HepG2 (cell line): ENCODE measurements around the gene TMEM107. TPM values are rescaled to one million over a fixed set of nuclear protein-coding genes. Genes with fewer than 3 reads are reported as not detected.

Source experiments
- ATAC-seq: fragments of 200-7000 bp; cut with Tn5 transposase; 3 replicates; pipeline ENCODE4 v1.9.1; 2020; ENCODE audit warnings: mild to moderate bottlenecking, moderate library complexity
- BruUV-seq: library from RNA; stranded (reverse); fragments of 400-500 nt; replicated peaks from 2 replicates; lab custom pipeline; 2021; lab: Mats Ljungman, UMichigan
- CTCF ChIA-PET: fragments of 300-600 bp; formaldehyde crosslinking; extraction: SDS; loops from one replicate; lab custom pipeline; 2021; ENCODE audit warnings: low total read pairs, inconsistent platforms, low intra/inter-chr PET ratio; lab: Yijun Ruan, JAX
- POLR2A ChIA-PET: fragments of 350-600 bp; sonication (Branson Sonifier 250); formaldehyde crosslinking; loops from one replicate; lab custom pipeline; 2020; ENCODE audit warnings: antibody characterized with exemption, inconsistent platforms; lab: Yijun Ruan, JAX
- DNase-seq: peaks from one replicate; pipeline ENCODE4 v3.0.0-alpha.2; 2015; ENCODE audit warnings: low spot score
- FAIRE-seq: peaks from 3 replicates; lab custom pipeline; 2011; peaks lifted over from hg19 to GRCh38; lab: Jason Lieb, UNC
- H2AFZ ChIP-seq: one replicate; pipeline ENCODE4 v1.6.1; 2011; ENCODE audit warnings: low read length, inconsistent platforms
- H3K27ac ChIP-seq: fragments of 300-600 bp; 3 replicates; pipeline ENCODE4 v1.8.0; 2011; ENCODE audit warnings: mixed run types, mild to moderate bottlenecking, mixed read lengths, low read length, inconsistent platforms; ENCODE audit not compliant: insufficient read depth; ENCODE audit errors: extremely low read length
- H3K27me3 ChIP-seq, 2 experiments: fragments of 200-600 bp in 1 of 2; 2 replicates in 1 of 2; 3 replicates in 1 of 2; pipeline versions ENCODE4 v1.6.0 to v1.8.0; 2011; ENCODE audit warnings: low read length in 2 of 2, mild to moderate bottlenecking in 2 of 2, moderate library complexity in 2 of 2, inconsistent platforms in 1 of 2; ENCODE audit not compliant: insufficient read depth in 2 of 2, control insufficient read depth in 1 of 2
- H3K36me3 ChIP-seq, 2 experiments: fragments of 200-600 bp in 1 of 2; replicated peaks in 1 of 2; 2 replicates in 1 of 2; 3 replicates in 1 of 2; pipeline versions ENCODE4 v1.5.1 to v1.8.0; 2011; ENCODE audit warnings: low read length in 2 of 2, inconsistent platforms in 1 of 2; ENCODE audit not compliant: insufficient read depth in 2 of 2, control insufficient read depth in 1 of 2
- H3K4me1 ChIP-seq: 2 replicates; pipeline ENCODE4 v1.5.1; 2012; ENCODE audit warnings: low read length, inconsistent platforms; ENCODE audit not compliant: insufficient read depth
- H3K4me2 ChIP-seq: 2 replicates; pipeline ENCODE4 v1.6.0; 2011; ENCODE audit warnings: low read depth, low read length, inconsistent platforms
- H3K4me3 ChIP-seq, 3 experiments: fragments of 200-600 bp in 1 of 3; sonication (generic), shearing (Covaris generic) in 1 of 3; replicated peaks in 1 of 3; 2 replicates each; pipeline ENCODE4 v1.5.1; 2011 to 2016; ENCODE audit warnings: low read length in 3 of 3, inconsistent platforms in 2 of 3, low read depth in 2 of 3, mild to moderate bottlenecking in 2 of 3, control low read depth in 1 of 3, mixed read lengths in 1 of 3; ENCODE audit not compliant: insufficient read depth in 1 of 3
- H3K79me2 ChIP-seq: one replicate; pipeline ENCODE4 v1.6.1; 2011; ENCODE audit warnings: low read length, inconsistent platforms; ENCODE audit not compliant: insufficient read depth
- H3K9ac ChIP-seq: 2 replicates; pipeline ENCODE4 v1.6.0; 2011; ENCODE audit warnings: mild to moderate bottlenecking, low read depth, low read length, inconsistent platforms; ENCODE audit not compliant: insufficient read depth
- H3K9me3 ChIP-seq: 2 replicates; pipeline ENCODE4 v1.5.1; 2012; ENCODE audit warnings: mild to moderate bottlenecking, low read length
- H4K20me1 ChIP-seq: 2 replicates; pipeline ENCODE4 v1.6.0; 2011; ENCODE audit warnings: inconsistent platforms, mild to moderate bottlenecking, low read length, moderate library complexity; ENCODE audit not compliant: insufficient read depth
- CBX5 ChIP-seq: sonication (generic); formaldehyde crosslinking; IDR thresholded peaks from 2 replicates; pipeline ENCODE4 v1.4.0; 2020; ENCODE audit warnings: missing genetic modification reagents, borderline replicate concordance
- EP300 ChIP-seq, 3 experiments: sonication (generic) in 1 of 3; formaldehyde crosslinking in 1 of 3; IDR thresholded peaks; 2 replicates each; pipeline versions ENCODE4 v1.5.1 to v1.6.1; 2011 to 2020; ENCODE audit warnings: low read depth in 2 of 3, low read length in 2 of 3, borderline replicate concordance in 1 of 3, improper control_type of control experiment in 1 of 3, mild to moderate bottlenecking in 1 of 3, missing genetic modification reagents in 1 of 3, moderate library complexity in 1 of 3
- KDM2A ChIP-seq: sonication (generic); formaldehyde crosslinking; IDR thresholded peaks from 2 replicates; pipeline ENCODE4 v1.4.0; 2020; ENCODE audit warnings: low read depth, missing genetic modification reagents, borderline replicate concordance
- ZNF207 ChIP-seq: fragments of 450-650 bp; IDR thresholded peaks from 2 replicates; pipeline ENCODE4 v1.6.1; 2016; ENCODE audit warnings: antibody characterized with exemption, borderline replicate concordance
- ZZZ3 ChIP-seq: sonication (generic); formaldehyde crosslinking; IDR thresholded peaks from 2 replicates; pipeline ENCODE4 v1.4.0; 2020; ENCODE audit warnings: missing genetic modification reagents, mild to moderate bottlenecking, borderline replicate concordance
- WGBS: methylation state at CpG from one replicate; pipeline ENCODE4 v1.1.6; 2017; ENCODE audit warnings: low lambda C conversion rate; 5-methylcytosine and 5-hydroxymethylcytosine counted together
- in situ Hi-C: cut with HindIII; loops from 2 replicates; pipeline ENCODE4 v1.10.0; 2017; ENCODE audit warnings: low pct_unique_long_range_greater_than_20kb; ENCODE audit not compliant: extremely low pct_ligation_motif_present
- intact Hi-C: fragments of 100-400 bp; cut with micrococcal nuclease; formaldehyde crosslinking; loops from one replicate; pipeline ENCODE4 v1.10.0; 2022; ENCODE audit not compliant: unreplicated experiment
- polyA plus RNA-seq, 8 experiments: library from polyadenylated mRNA; depleted of rRNA in 3 of 8; stranded (reverse) in 7 of 8; unstranded in 1 of 8; fragments of >200 nt; fragmentation: Illumina TruSeq in 4 of 8; extraction: Trizol in 4 of 8; gene quantifications; 2 replicates each; pipeline versions ENCODE4 v1.2.1 to v1.2.3, GENCODE V29; 2011 to 2016; ENCODE audit warnings: low read depth in 4 of 8, missing spikeins in 1 of 8, mixed read lengths in 1 of 8; ENCODE audit not compliant: insufficient read depth in 1 of 8
- total RNA-seq, 5 experiments: library from RNA; depleted of rRNA; stranded (reverse); fragments of >200 nt; fragmentation: Illumina TruSeq; extraction: Trizol; gene quantifications; 2 replicates each; pipeline ENCODE4 v1.2.3, GENCODE V29; 2016; ENCODE audit warnings: low read depth in 1 of 5
- TF ChIP-seq, protein P1 (sequence below): IDR thresholded peaks from 2 replicates; pipeline ENCODE4 v1.6.1; 2016; ENCODE audit warnings: low read depth
- TF ChIP-seq, protein P2 (sequence below): sonication (generic); formaldehyde crosslinking; IDR thresholded peaks from 2 replicates; pipeline ENCODE4 v1.4.0; 2020; ENCODE audit warnings: missing genetic modification reagents

TMEM107 gene
- total and polyA plus RNA-seq, 2 of the 13 experiments (the other 11 are each of a cell fraction or from before 2014, with no cell fraction given), result 7.2 to 15.3 TPM

DNA sequence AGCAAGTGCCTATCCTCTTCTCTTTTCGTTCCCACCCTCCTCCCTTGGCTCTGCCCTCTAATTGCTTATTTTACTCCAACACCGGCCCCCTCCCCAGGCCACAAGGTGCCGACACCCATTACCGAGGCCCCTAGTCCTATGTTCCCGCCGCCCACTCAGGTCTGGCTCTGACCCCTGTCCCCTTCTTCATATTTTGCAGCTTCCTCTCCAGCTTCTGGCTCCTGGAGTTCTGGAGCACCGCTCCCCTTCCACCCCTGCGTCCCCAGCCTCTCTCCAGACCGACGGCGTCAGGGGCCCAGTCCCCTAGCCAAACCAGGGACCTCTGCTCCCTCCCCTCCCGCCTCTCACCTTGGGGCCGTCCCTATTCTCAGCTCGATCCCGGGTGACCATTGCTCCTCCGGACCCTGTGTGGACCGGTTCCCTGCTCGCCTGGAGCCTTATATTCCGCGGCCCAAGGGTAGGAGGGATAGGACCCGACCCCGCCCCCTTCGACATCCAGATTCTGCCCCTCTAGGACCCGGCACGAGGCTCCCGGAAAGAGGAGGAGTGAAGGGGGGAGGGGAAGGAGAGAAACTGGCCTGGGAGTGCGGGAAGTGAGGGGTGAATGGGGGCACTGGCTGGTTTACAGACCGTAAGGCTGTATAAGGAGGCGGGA lies 52.4 kb downstream of the TMEM107 start, which contains the start of gene HES7:
HES7 (minus strand) TSS at position 412 of the 655 bp plus-strand sequence; CDS start at position 390, 22 bp downstream.
- ChIA-PET CTCF (no interaction called here), POLR2A (interaction anchor here (1.5 to 2.2 kb wide), 2 partner anchors 49 to 124 kb away, joined by 8 read pairs; partner anchors contain the start of gene CTC1)
- Histone ChIP-seq H3K4me2 (peak within 1 kb of the TSS; percentile 100), H3K9me3 (no peaks in the 10 kb centered on the region), H3K27ac (no peak within 1 kb of the TSS), H2AFZ (no peak within 1 kb of the TSS), H3K79me2 (no peaks in the 10 kb centered on the region), H3K4me1 (peaks cover 55% of the 10 kb centered on the region), H3K27me3 (peaks cover 5 to 39% of the 10 kb centered on the region in 2 experiments), H3K4me3 (peak within 1 kb of the TSS; percentile 48 to 95 (median 68)), H3K36me3 (no peaks in the 10 kb centered on the region), H4K20me1 (peaks cover 13% of the 10 kb centered on the region; the same call in 1 of the 2 replicates), H3K9ac (peak within 1 kb of the TSS; percentile 24; the same call in 1 of the 2 replicates)
- BruUV-seq, result no TSS peak
- in situ Hi-C loops (loop anchor here (5.0 to 10.0 kb wide), 3 partner anchors 33 to 178 kb away; no protein-coding TSS in a partner anchor), intact Hi-C loops (loop anchor here (2.0 kb wide), 1 partner anchor 15 kb away; no protein-coding TSS in a partner anchor)
- no peak for FAIRE-seq
- no peak for DNase-seq
- WGBS, result 3% methylated on average over 29 of the region's 29 CpGs
- TF ChIP-seq KDM2A (0 out of 2 replicates have a peak, but pooled peaks have one; percentile 3), CBX5 (CRISPR knock-in tag) (no peak), ZNF207 (no peak), ZZZ3 (CRISPR knock-in tag) (no peak), EP300 (IDR thresholded peaks at IDR 0.05; ENCODE audit: low read depth in 2 of 2, low read length in 2 of 2) (no peak), EP300 (CRISPR knock-in tag; IDR thresholded peaks at IDR 0.05; ENCODE audit: borderline replicate concordance) (no peak)
- TF ChIP-seq, protein P1, sequence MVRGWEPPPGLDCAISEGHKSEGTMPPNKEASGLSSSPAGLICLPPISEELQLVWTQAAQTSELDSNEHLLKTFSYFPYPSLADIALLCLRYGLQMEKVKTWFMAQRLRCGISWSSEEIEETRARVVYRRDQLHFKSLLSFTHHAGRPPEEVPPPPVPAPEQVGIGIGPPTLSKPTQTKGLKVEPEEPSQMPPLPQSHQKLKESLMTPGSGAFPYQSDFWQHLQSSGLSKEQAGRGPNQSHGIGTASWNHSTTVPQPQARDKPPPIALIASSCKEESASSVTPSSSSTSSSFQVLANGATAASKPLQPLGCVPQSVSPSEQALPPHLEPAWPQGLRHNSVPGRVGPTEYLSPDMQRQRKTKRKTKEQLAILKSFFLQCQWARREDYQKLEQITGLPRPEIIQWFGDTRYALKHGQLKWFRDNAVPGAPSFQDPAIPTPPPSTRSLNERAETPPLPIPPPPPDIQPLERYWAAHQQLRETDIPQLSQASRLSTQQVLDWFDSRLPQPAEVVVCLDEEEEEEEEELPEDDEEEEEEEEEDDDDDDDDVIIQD (CRISPR knock-in tag), result no peak
- TF ChIP-seq, protein P2, sequence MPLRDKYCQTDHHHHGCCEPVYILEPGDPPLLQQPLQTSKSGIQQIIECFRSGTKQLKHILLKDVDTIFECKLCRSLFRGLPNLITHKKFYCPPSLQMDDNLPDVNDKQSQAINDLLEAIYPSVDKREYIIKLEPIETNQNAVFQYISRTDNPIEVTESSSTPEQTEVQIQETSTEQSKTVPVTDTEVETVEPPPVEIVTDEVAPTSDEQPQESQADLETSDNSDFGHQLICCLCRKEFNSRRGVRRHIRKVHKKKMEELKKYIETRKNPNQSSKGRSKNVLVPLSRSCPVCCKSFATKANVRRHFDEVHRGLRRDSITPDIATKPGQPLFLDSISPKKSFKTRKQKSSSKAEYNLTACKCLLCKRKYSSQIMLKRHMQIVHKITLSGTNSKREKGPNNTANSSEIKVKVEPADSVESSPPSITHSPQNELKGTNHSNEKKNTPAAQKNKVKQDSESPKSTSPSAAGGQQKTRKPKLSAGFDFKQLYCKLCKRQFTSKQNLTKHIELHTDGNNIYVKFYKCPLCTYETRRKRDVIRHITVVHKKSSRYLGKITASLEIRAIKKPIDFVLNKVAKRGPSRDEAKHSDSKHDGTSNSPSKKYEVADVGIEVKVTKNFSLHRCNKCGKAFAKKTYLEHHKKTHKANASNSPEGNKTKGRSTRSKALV (CRISPR knock-in tag), result peak; percentile 19; the same call in 1 of the 2 replicates
- ATAC-seq, result no peak
